GM12878 (cell line): ENCODE measurements around the gene FAXC. TPM values are rescaled to one million over a fixed set of nuclear protein-coding genes. Genes with fewer than 3 reads are reported as not detected.

Experiments used
- ATAC-seq: fragments of 200-7000 bp; cut with Tn5 transposase; 3 replicates; pipeline ENCODE4 v1.9.1; 2020; ENCODE audit warnings: mild to moderate bottlenecking, moderate library complexity
- BruUV-seq: library from RNA; stranded (reverse); fragments of 400-500 nt; replicated peaks from 2 replicates; lab custom pipeline; 2021; lab: Mats Ljungman, UMichigan
- CTCF ChIA-PET: fragments of 300-600 bp; sonication (Branson Sonifier 250); formaldehyde crosslinking; extraction: SDS; loops from one replicate; lab custom pipeline; 2021; ENCODE audit warnings: inconsistent platforms; lab: Yijun Ruan, JAX
- POLR2A ChIA-PET: fragments of 350-600 bp; formaldehyde crosslinking; extraction: SDS; loops from one replicate; lab custom pipeline; 2021; ENCODE audit warnings: inconsistent platforms; lab: Charles Lee
- RAD21 ChIA-PET: fragments of 300-600 bp; sonication (Branson Sonifier 250); formaldehyde crosslinking; loops from one replicate; lab custom pipeline; 2023; ENCODE audit warnings: antibody characterized with exemption; ENCODE audit not compliant: unreplicated experiment; lab: Charles Lee
- SMC1A ChIA-PET: fragments of 300-600 bp; sonication (Branson Sonifier 250); formaldehyde crosslinking; loops from one replicate; lab custom pipeline; 2023; ENCODE audit not compliant: unreplicated experiment, uncharacterized antibody; lab: Charles Lee
- DNase-seq: peaks from one replicate; pipeline ENCODE4 v3.0.0-alpha.2; 2011; ENCODE audit warnings: low read depth, low spot score
- FAIRE-seq: peaks from 3 replicates; lab custom pipeline; 2011; peaks lifted over from hg19 to GRCh38; lab: Jason Lieb, UNC
- H2AFZ ChIP-seq: 2 replicates; pipeline ENCODE4 v1.6.0; 2011; ENCODE audit warnings: low read depth, low read length, control low read depth; ENCODE audit not compliant: control insufficient read depth
- H3K27ac ChIP-seq: 2 replicates; pipeline ENCODE4 v1.5.1; 2011; ENCODE audit warnings: control low read depth; ENCODE audit not compliant: control insufficient read depth, insufficient read depth
- H3K27me3 ChIP-seq, 2 experiments: replicated peaks in 1 of 2; 2 replicates each; pipeline versions ENCODE4 v1.6.0 to v1.6.1; 2011; ENCODE audit warnings: low read length in 1 of 2; ENCODE audit not compliant: control insufficient read depth in 2 of 2, insufficient read depth in 2 of 2
- H3K36me3 ChIP-seq, 2 experiments: 2 replicates each; pipeline ENCODE4 v1.5.1; 2011; ENCODE audit warnings: low read length in 1 of 2; ENCODE audit not compliant: control insufficient read depth in 2 of 2, insufficient read depth in 2 of 2
- H3K4me1 ChIP-seq: 2 replicates; pipeline ENCODE4 v1.6.1; 2011; ENCODE audit warnings: mild to moderate bottlenecking, low read length, moderate library complexity, mixed read lengths; ENCODE audit not compliant: control insufficient read depth, insufficient read depth
- H3K4me2 ChIP-seq: 2 replicates; pipeline ENCODE4 v1.6.0; 2011; ENCODE audit warnings: control low read depth; ENCODE audit not compliant: control insufficient read depth, insufficient read depth
- H3K4me3 ChIP-seq: fragments of 200-600 bp; sonication (generic); 2 replicates; pipeline ENCODE4 v1.5.1; 2016
- H3K79me2 ChIP-seq: 2 replicates; pipeline ENCODE4 v1.6.0; 2011; ENCODE audit warnings: low read length; ENCODE audit not compliant: control insufficient read depth, insufficient read depth
- H3K9ac ChIP-seq: 2 replicates; pipeline ENCODE4 v1.8.0; 2011; ENCODE audit warnings: low read length, control low read depth, mixed read lengths; ENCODE audit not compliant: control insufficient read depth, insufficient read depth
- H3K9me3 ChIP-seq: replicated peaks from 3 replicates; pipeline ENCODE4 v1.5.1; 2011; ENCODE audit warnings: mild to moderate bottlenecking, low read length; ENCODE audit not compliant: control insufficient read depth, insufficient read depth
- H4K20me1 ChIP-seq: 2 replicates; pipeline ENCODE4 v1.6.0; 2011; ENCODE audit not compliant: control insufficient read depth, insufficient read depth
- CBFB ChIP-seq: IDR thresholded peaks from 2 replicates; pipeline ENCODE4 v1.6.1; 2016; ENCODE audit warnings: antibody characterized with exemption, low read depth
- CBX3 ChIP-seq: fragments of 200-600 bp; sonication (generic); IDR thresholded peaks from 2 replicates; pipeline ENCODE4 v1.6.1; 2016; ENCODE audit warnings: low read depth, borderline replicate concordance
- CBX5 ChIP-seq: sonication (generic); IDR thresholded peaks from 2 replicates; pipeline ENCODE4 v1.6.1; 2016; ENCODE audit warnings: low read depth, moderate library complexity, mild to moderate bottlenecking, inconsistent platforms
- GATAD2B ChIP-seq: fragments of 450-650 bp; conservative IDR thresholded peaks from 2 replicates; pipeline ENCODE4 v1.6.1; 2017; ENCODE audit warnings: low read depth, mild to moderate bottlenecking, moderate library complexity
- RB1 ChIP-seq: fragments of 450-650 bp; formaldehyde crosslinking; IDR thresholded peaks from 2 replicates; pipeline ENCODE4 v1.6.1; 2017; ENCODE audit warnings: mild to moderate bottlenecking, borderline replicate concordance
- RUNX3 ChIP-seq: IDR thresholded peaks from 2 replicates; pipeline ENCODE4 v1.6.1; 2012; ENCODE audit warnings: low read length, inconsistent platforms
- SMAD5 ChIP-seq: IDR thresholded peaks from 2 replicates; pipeline ENCODE4 v1.6.1; 2016; ENCODE audit warnings: antibody characterized with exemption, low read depth
- WGBS: methylation state at CpG from one replicate; pipeline ENCODE4 v1.1.6; 2016; ENCODE audit warnings: low lambda C conversion rate; ENCODE audit not compliant: insufficient replicate concordance, insufficient coverage; ENCODE audit errors: missing lambda C conversion rate; 5-methylcytosine and 5-hydroxymethylcytosine counted together
- in situ Hi-C: fragments of 300-500 bp; cut with MboI; formaldehyde crosslinking; loops from 9 replicates; pipeline ENCODE4 v1.14.3; 2018; ENCODE audit warnings: mixed read lengths
- intact Hi-C: fragments of 100-400 bp; cut with micrococcal nuclease; formaldehyde crosslinking; loops from one replicate; pipeline ENCODE4 v1.14.2; 2022; ENCODE audit not compliant: unreplicated experiment
- polyA plus RNA-seq, 11 experiments: library from polyadenylated mRNA; depleted of rRNA in 4 of 11; unstranded in 6 of 11; stranded (reverse) in 5 of 11; fragments of >200 nt; fragmentation: Nextera tagmentation in 4 of 11; fragmentation: Illumina TruSeq in 1 of 11; extraction: Ambion mirVana in 4 of 11; extraction: Trizol in 1 of 11; gene quantifications; 1 replicate in 1 of 11; 2 replicates in 10 of 11; pipeline versions ENCODE4 v1.2.1 to v1.2.3, GENCODE V29; 2011 to 2016; ENCODE audit warnings: inconsistent platforms in 2 of 11, missing spikeins in 2 of 11, low read depth in 1 of 11
- total RNA-seq, 4 experiments: library from RNA; depleted of rRNA in 3 of 4; stranded (reverse); fragments of >200 nt in 3 of 4; fragmentation: Illumina TruSeq in 1 of 4; extraction: Trizol in 1 of 4; gene quantifications; 2 replicates each; pipeline versions ENCODE4 v1.2.1 to v1.2.3, GENCODE V29; 2013 to 2021
- TF ChIP-seq, protein P1 (sequence below): fragments of 450-650 bp; IDR thresholded peaks from 2 replicates; pipeline ENCODE4 v1.6.1; 2017; ENCODE audit warnings: low read depth, mild to moderate bottlenecking, moderate library complexity
- TF ChIP-seq, protein P2 (sequence below): IDR thresholded peaks from 2 replicates; pipeline ENCODE4 v1.6.1; 2012; ENCODE audit warnings: improper control_type of control experiment, low read depth, low read length; ENCODE audit not compliant: insufficient replicate concordance

FAXC gene
- total and polyA plus RNA-seq, 10 of the 15 experiments (the other 5 are each of a cell fraction or from before 2014, with no cell fraction given): not detected

DNA sequence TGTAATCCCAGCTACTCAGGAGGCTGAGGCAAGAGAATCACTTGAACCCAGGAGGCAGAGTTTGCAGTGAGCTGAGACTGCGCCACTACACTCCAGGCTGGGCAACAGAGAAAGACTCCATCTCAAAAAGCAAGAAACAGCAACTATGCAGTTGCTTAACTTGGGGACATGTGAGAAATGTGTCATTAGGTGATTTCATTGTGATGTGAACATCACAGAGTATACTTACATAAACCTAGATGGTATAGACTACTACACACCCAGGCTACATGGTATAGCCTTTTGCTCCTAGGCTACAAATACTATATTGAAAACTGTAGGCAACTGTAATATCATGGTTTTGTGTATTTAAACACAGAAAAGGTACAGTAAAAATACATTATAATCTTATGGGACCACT is 47.8 kb upstream of the FAXC start (continued):
- no peak for TF ChIP-seq RUNX3

DNA sequence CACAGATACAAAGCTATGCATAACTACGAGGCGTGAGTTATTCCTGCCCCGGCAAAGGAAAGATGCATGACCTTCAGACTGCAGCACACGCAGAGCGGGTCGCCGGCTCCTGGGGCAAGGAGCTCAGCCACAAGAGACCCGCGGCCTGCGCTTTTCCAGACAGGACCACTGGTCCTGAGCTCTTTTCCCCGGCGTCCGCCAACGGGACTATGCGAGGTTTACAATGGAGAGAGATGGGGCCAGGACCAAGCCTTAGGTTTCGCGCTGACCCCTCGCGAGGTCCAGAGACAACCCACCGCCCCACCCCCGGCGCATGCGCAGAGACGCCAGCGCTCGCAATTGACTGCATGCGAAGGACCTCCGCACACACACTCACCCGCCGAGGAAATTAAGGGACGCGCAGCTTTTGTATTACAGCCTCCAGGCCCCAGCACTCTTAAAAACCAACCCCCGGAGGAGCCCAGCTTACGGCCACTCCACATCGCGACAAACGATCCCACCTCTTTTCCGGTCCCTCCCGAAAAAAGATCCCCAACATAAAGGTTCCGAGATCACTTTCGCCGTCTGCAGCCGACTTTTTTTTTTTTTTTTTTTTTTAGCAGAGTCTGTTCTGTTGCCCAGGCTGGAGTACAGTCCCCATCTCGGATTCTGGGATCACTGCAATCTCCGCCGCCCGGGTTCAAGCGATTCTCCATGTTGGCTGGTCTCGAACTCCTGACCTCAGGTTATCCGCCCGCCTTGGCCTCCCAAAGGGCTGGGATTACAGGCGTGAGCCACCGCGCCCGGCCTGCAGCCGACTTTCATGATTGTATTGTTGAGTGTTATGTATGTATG is 44.4 kb upstream of the FAXC start, which contains the start of gene COQ3:
Gene COQ3 (minus strand): TSS at position 498 of the 834 bp plus-strand sequence. CDS start 16 bp downstream, at position 482.
- POLR2A ChIA-PET: interaction anchor here (0.5 to 1.8 kb wide), 11 partner anchors 8 to 1455 kb away, joined by 3 to 6 read pairs (median 3); no protein-coding TSS in a partner anchor
- in situ Hi-C loops: no loop called here
- TF ChIP-seq GATAD2B: 0 out of 2 replicates have a peak, but pooled peaks have one; percentile 42
- 0 out of 2 replicates have a peak, but pooled peaks have one; percentile 68 for TF ChIP-seq CBX5
- no peak for TF ChIP-seq SMAD5
- peak; percentile 51; the same call in 1 of the 2 replicates for TF ChIP-seq RB1
- TF ChIP-seq, protein P1, sequence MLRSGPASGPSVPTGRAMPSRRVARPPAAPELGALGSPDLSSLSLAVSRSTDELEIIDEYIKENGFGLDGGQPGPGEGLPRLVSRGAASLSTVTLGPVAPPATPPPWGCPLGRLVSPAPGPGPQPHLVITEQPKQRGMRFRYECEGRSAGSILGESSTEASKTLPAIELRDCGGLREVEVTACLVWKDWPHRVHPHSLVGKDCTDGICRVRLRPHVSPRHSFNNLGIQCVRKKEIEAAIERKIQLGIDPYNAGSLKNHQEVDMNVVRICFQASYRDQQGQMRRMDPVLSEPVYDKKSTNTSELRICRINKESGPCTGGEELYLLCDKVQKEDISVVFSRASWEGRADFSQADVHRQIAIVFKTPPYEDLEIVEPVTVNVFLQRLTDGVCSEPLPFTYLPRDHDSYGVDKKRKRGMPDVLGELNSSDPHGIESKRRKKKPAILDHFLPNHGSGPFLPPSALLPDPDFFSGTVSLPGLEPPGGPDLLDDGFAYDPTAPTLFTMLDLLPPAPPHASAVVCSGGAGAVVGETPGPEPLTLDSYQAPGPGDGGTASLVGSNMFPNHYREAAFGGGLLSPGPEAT: peak; percentile 75
- TF ChIP-seq CBFB: peak; percentile 36; the same call in 1 of the 2 replicates
- TF ChIP-seq, protein P2, sequence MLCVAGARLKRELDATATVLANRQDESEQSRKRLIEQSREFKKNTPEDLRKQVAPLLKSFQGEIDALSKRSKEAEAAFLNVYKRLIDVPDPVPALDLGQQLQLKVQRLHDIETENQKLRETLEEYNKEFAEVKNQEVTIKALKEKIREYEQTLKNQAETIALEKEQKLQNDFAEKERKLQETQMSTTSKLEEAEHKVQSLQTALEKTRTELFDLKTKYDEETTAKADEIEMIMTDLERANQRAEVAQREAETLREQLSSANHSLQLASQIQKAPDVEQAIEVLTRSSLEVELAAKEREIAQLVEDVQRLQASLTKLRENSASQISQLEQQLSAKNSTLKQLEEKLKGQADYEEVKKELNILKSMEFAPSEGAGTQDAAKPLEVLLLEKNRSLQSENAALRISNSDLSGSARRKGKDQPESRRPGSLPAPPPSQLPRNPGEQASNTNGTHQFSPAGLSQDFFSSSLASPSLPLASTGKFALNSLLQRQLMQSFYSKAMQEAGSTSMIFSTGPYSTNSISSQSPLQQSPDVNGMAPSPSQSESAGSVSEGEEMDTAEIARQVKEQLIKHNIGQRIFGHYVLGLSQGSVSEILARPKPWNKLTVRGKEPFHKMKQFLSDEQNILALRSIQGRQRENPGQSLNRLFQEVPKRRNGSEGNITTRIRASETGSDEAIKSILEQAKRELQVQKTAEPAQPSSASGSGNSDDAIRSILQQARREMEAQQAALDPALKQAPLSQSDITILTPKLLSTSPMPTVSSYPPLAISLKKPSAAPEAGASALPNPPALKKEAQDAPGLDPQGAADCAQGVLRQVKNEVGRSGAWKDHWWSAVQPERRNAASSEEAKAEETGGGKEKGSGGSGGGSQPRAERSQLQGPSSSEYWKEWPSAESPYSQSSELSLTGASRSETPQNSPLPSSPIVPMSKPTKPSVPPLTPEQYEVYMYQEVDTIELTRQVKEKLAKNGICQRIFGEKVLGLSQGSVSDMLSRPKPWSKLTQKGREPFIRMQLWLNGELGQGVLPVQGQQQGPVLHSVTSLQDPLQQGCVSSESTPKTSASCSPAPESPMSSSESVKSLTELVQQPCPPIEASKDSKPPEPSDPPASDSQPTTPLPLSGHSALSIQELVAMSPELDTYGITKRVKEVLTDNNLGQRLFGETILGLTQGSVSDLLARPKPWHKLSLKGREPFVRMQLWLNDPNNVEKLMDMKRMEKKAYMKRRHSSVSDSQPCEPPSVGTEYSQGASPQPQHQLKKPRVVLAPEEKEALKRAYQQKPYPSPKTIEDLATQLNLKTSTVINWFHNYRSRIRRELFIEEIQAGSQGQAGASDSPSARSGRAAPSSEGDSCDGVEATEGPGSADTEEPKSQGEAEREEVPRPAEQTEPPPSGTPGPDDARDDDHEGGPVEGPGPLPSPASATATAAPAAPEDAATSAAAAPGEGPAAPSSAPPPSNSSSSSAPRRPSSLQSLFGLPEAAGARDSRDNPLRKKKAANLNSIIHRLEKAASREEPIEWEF: no peak
- no peak for TF ChIP-seq CBX3

More for the DNA sequence above, 44.4 kb upstream of the FAXC start, which contains the start of gene COQ3:
- no peaks in the 10 kb centered on the region for H3K9me3 ChIP-seq
- H3K36me3 ChIP-seq: peaks cover 0 to 4% of the 10 kb centered on the region in 2 experiments; a peak in 1 of 4 replicates
- ATAC-seq (peak; percentile 90), DNase-seq (peak; percentile 33), FAIRE-seq (peak; percentile 56)
- intact Hi-C loops: loop anchor here (1.0 kb wide), 1 partner anchor 64 kb away; no protein-coding TSS in a partner anchor
- WGBS: 16% methylated on average over 56 of the region's 56 CpGs
- peak within 1 kb of the TSS; percentile 79 for H3K9ac ChIP-seq
- ChIA-PET RAD21 (interaction anchor here (1.0 to 1.6 kb wide), 6 partner anchors 9 to 67 kb away, joined by 3 to 7 read pairs (median 5); no protein-coding TSS in a partner anchor), SMC1A (interaction anchor here (0.5 to 3.0 kb wide), 11 partner anchors 9 to 175 kb away, joined by 3 to 21 read pairs (median 4); partner anchors contain the start of gene PNISR), CTCF (interaction anchor here (0.9 to 2.9 kb wide), 7 partner anchors 10 to 352 kb away, joined by 3 to 10 read pairs (median 4); no protein-coding TSS in a partner anchor)
- H3K79me2 ChIP-seq: no peaks in the 10 kb centered on the region
- peak within 1 kb of the TSS; percentile 64 for H3K4me2 ChIP-seq
- peak within 1 kb of the TSS; percentile 80 for H3K4me3 ChIP-seq
- TSS peak; percentile 64 for BruUV-seq
- H3K27me3 ChIP-seq: no peaks in the 10 kb centered on the region
- peak within 1 kb of the TSS; percentile 69 for H2AFZ ChIP-seq
- no peaks in the 10 kb centered on the region for H3K4me1 ChIP-seq
- H4K20me1 ChIP-seq: no peaks in the 10 kb centered on the region
- peak within 1 kb of the TSS; percentile 71 for H3K27ac ChIP-seq
